ENCODE data around the gene CHM. TPM values are rescaled to one million over a fixed set of nuclear protein-coding genes. Genes with fewer than 3 reads are reported as not detected.
"Not testable (repeated sequence)": the region's sequence is repeated elsewhere in the genome, so short reads cannot be mapped to it uniquely, and the experiment has no call there.

The CHM gene
- total RNA-seq, 1 donor from 2014 or later, result 21.5 TPM

- no peak for DNase-seq (ENCODE audit: extremely low read depth, low read depth, low spot score)
These were observed 124.5 kb downstream of the CHM start for GRCh38 chrX:85922821-85923220.

- not testable (repeated sequence) for DNase-seq (ENCODE audit: extremely low read depth, low read depth, low spot score)
These were observed 130.6 kb downstream of the CHM start for GRCh38 chrX:85916656-85917280.

- no peak for DNase-seq (ENCODE audit: extremely low read depth, low read depth, low spot score)
These were observed 132.9 kb downstream of the CHM start for GRCh38 chrX:85914431-85914830.

GRCh38 chrX:85907316-85907715 is 140.0 kb downstream of the CHM start:
- DNase-seq (ENCODE audit: extremely low read depth, low read depth, low spot score), result no peak

- no peak for DNase-seq (ENCODE audit: extremely low read depth, low read depth, low spot score)
These were observed 141.0 kb downstream of the CHM start for GRCh38 chrX:85906399-85906798.

- no peak for DNase-seq (ENCODE audit: extremely low read depth, low read depth, low spot score)
These were observed 141.5 kb downstream of the CHM start for GRCh38 chrX:85905851-85906250.

GRCh38 chrX:85903692-85904471 is 143.5 kb downstream of the CHM start:
- no peak for DNase-seq (ENCODE audit: extremely low read depth, low read depth, low spot score)

GRCh38 chrX:85897362-85898126 is 149.8 kb downstream of the CHM start:
- no peak for DNase-seq (ENCODE audit: extremely low read depth, low read depth, low spot score)

- no peak for DNase-seq (ENCODE audit: extremely low read depth, low read depth, low spot score)
These were observed 164.8 kb downstream of the CHM start for GRCh38 chrX:85882601-85883000.

GRCh38 chrX:85870585-85870984 is 176.8 kb downstream of the CHM start:
- no peak for DNase-seq (ENCODE audit: extremely low read depth, low read depth, low spot score)

- DNase-seq (ENCODE audit: extremely low read depth, low read depth, low spot score), result no peak
These were observed 182.0 kb downstream of the CHM start for GRCh38 chrX:85865324-85865723.

- DNase-seq (ENCODE audit: extremely low read depth, low read depth, low spot score), result no peak
These were observed 187.9 kb downstream of the CHM start for GRCh38 chrX:85859426-85859825.

GRCh38 chrX:85851418-85851817 is 195.9 kb downstream of the CHM start:
- no peak for DNase-seq (ENCODE audit: extremely low read depth, low read depth, low spot score)

GRCh38 chrX:85836868-85837267 is 210.5 kb downstream of the CHM start:
- no peak for DNase-seq (ENCODE audit: extremely low read depth, low read depth, low spot score)

- no peak for DNase-seq (ENCODE audit: extremely low read depth, low read depth, low spot score)
These were observed 218.6 kb downstream of the CHM start for GRCh38 chrX:85828771-85829170.

- no peak for DNase-seq (ENCODE audit: extremely low read depth, low read depth, low spot score)
These were observed 232.1 kb downstream of the CHM start for GRCh38 chrX:85815203-85815751.

Other genes with a start within 250 kb of the CHM start
- gene DACH2, start 100.9 kb upstream of the CHM start, total RNA-seq, result not detected in 2 replicates